ENCODE data around the gene SAPCD1. TPM values are rescaled to one million over a fixed set of nuclear protein-coding genes. Genes with fewer than 3 reads are reported as not detected.

Gene SAPCD1
- total RNA-seq, 1 donor from 2014 or later: not detected

- no peak overlapping the region for H3K27ac ChIP-seq (replicated peaks)
- intact Hi-C loops (cut with micrococcal nuclease): no loop called here
- no peaks in the 10 kb centered on the region for H3K9me3 ChIP-seq (replicated peaks)
- peaks cover 5% of the 10 kb centered on the region for H3K36me3 ChIP-seq
- peaks cover 20% of the 10 kb centered on the region for H3K4me1 ChIP-seq
- no peaks in the 10 kb centered on the region for H3K27me3 ChIP-seq (ENCODE audit: low read depth)
- H3K4me3 ChIP-seq: no peak overlapping the region
- DNase-seq: no peak
- no peak for TF ChIP-seq CTCF (IDR thresholded peaks at IDR 0.05; ENCODE audit: borderline replicate concordance)
Measured at GRCh38 chr6:31767096-31767645, 4.7 kb downstream of the SAPCD1 start.

DNA sequence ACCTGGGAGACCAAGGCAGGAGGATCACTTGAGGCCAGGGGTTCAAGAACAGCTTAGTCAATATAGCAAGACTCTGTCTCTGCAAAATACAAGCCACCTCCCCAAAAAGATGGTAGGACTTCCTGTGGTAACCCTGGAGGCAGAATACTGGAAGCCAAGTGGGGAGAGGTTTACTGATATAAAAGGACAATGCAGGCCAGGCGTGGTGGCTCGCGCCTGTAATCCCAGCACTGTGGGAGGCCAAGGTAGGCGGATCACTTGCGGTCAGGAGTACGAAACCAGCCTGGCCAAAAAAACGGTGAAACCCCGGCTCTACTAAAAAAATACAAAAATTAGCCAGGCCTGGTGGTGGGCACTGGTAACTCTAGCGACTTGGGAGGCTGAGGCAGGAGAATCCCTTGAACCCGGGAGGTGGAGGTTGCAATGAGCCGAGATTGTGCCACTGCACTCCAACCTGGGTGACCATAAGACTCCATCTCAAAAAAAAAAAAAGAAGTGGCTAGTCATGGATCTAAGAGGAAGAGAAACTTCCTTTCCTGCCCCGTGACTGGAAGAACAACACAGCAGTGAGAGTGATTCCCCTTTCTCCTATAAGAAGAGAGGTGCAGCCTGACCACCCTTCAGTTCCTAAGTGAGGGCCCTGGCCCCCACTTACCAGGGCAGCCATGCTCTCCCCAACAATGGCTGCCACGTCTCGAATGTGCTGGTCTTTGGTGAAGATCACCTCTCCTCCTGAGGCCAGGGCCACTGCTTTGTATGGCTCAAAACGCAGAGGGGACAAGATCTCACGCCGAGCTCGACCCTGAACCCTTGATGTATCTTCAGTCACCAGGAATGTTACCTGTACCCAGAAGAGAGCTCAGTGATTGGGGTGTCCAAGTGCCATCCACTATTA is 6.2 kb downstream of the SAPCD1 start:
- Histone ChIP-seq H3K27ac (replicated peaks) (no peak overlapping the region), H3K9me3 (replicated peaks) (no peaks in the 10 kb centered on the region), H3K27me3 (ENCODE audit: low read depth) (no peaks in the 10 kb centered on the region), H3K36me3 (peaks cover 5% of the 10 kb centered on the region), H3K4me3 (no peak overlapping the region), H3K4me1 (peaks cover 15% of the 10 kb centered on the region)
- intact Hi-C loops (cut with micrococcal nuclease): no loop called here
- TF ChIP-seq CTCF (IDR thresholded peaks at IDR 0.05; ENCODE audit: borderline replicate concordance): no peak
- DNase-seq: no peak

DNA sequence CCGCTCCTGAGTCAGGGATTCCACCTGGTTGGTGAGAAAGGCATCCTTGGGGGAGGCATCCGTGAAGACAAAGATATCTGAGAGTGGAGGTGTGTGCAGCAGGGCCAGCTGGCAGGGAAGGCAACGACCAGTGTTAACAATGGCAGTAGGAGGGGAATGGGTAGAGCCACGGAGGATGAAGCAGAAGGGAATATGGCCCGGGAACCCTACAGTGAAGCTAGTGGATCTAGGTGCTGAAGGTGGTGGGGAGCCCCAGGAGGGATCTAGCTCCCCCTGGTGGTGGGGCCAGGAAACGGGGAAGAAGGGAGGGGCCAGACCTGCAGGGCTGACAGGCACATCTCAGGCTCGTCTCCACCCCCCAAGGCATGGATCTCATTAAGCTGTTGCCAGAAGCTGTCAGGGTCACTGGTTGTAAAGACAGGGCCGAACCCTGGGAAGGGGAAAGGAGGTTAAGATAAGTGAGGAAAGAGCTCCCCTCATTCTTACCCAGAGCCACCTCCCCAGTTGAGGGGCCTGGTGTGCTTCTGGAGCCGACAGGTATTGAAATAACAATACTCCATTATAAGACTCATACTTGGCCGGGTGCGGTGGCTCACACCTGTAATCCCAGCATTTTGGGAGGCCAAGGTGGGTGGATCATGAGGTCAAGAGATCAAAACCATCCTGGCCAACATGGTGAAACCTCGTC is 7.4 kb downstream of the SAPCD1 start:
- peak; percentile 70 for DNase-seq
- Histone ChIP-seq H3K4me1 (peaks cover 10% of the 10 kb centered on the region), H3K36me3 (no peaks in the 10 kb centered on the region), H3K27ac (replicated peaks) (no peak overlapping the region), H3K27me3 (ENCODE audit: low read depth) (no peaks in the 10 kb centered on the region), H3K9me3 (replicated peaks) (no peaks in the 10 kb centered on the region), H3K4me3 (no peak overlapping the region)
- peak; percentile 77 for TF ChIP-seq CTCF (IDR thresholded peaks at IDR 0.05; ENCODE audit: borderline replicate concordance)
- intact Hi-C loops (cut with micrococcal nuclease): no loop called here

GRCh38 chr6:31770860-31771259 is 8.4 kb downstream of the SAPCD1 start:
- no peaks in the 10 kb centered on the region for H3K27me3 ChIP-seq (ENCODE audit: low read depth)
- H3K36me3 ChIP-seq: no peaks in the 10 kb centered on the region
- no peak overlapping the region for H3K4me3 ChIP-seq
- no peaks in the 10 kb centered on the region for H3K9me3 ChIP-seq (replicated peaks)
- no peak overlapping the region for H3K27ac ChIP-seq (replicated peaks)
- no peak for TF ChIP-seq CTCF (IDR thresholded peaks at IDR 0.05; ENCODE audit: borderline replicate concordance)
- intact Hi-C loops (cut with micrococcal nuclease): no loop called here
- peaks cover 10% of the 10 kb centered on the region for H3K4me1 ChIP-seq
- DNase-seq: no peak

GRCh38 chr6:31771992-31772358 is 9.5 kb downstream of the SAPCD1 start:
- H3K4me3 ChIP-seq: no peak overlapping the region
- no peak overlapping the region for H3K27ac ChIP-seq (replicated peaks)
- H3K27me3 ChIP-seq (ENCODE audit: low read depth): no peaks in the 10 kb centered on the region
- intact Hi-C loops (cut with micrococcal nuclease): no loop called here
- H3K9me3 ChIP-seq (replicated peaks): no peaks in the 10 kb centered on the region
- H3K4me1 ChIP-seq: peaks cover 10% of the 10 kb centered on the region
- no peak for DNase-seq
- TF ChIP-seq CTCF (IDR thresholded peaks at IDR 0.05; ENCODE audit: borderline replicate concordance): no peak
- H3K36me3 ChIP-seq: no peaks in the 10 kb centered on the region
